IPS DF 19.7 (cell line): Measurements from ENCODE around the gene PRELID1.

Source experiments
- DNase-seq: peaks from one replicate; pipeline ENCODE4 v3.0.0-alpha.2; 2013; ENCODE audit warnings: low read depth, low spot score

PRELID1 gene

DNA sequence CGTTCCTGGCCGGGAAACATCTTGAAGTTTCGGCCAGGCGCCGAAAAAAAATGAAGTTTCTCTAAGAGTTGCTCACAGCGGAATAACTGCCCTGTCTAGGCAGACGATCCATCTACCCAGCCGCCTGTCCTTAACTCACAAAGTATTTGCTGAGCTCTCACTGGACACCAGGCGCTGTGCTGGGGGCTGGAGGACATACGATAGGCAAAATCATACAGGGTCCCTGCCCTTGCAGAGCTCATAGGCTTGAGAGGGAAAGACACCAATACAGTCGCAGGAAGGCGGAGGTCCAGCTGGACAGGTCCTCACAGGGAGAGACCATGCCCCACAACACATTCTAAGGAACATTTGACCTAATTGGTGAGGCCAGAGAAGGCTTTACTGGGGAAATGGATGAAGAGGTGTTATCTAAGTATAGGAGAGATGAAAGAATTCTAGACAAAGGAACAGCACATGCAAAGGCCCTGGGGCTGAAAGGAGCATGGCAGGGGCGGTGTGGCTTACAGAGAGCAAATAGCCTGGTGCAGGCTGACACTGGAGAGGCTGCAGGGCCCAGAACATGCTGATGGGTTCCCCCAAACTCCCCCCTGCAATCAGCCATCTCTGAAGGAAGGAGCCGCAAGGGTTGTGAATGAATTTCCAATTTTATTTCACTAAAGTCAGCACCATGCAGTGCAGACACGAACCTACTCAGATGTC, 10.1 kb downstream of the PRELID1 start:
- no peak for DNase-seq

DNA sequence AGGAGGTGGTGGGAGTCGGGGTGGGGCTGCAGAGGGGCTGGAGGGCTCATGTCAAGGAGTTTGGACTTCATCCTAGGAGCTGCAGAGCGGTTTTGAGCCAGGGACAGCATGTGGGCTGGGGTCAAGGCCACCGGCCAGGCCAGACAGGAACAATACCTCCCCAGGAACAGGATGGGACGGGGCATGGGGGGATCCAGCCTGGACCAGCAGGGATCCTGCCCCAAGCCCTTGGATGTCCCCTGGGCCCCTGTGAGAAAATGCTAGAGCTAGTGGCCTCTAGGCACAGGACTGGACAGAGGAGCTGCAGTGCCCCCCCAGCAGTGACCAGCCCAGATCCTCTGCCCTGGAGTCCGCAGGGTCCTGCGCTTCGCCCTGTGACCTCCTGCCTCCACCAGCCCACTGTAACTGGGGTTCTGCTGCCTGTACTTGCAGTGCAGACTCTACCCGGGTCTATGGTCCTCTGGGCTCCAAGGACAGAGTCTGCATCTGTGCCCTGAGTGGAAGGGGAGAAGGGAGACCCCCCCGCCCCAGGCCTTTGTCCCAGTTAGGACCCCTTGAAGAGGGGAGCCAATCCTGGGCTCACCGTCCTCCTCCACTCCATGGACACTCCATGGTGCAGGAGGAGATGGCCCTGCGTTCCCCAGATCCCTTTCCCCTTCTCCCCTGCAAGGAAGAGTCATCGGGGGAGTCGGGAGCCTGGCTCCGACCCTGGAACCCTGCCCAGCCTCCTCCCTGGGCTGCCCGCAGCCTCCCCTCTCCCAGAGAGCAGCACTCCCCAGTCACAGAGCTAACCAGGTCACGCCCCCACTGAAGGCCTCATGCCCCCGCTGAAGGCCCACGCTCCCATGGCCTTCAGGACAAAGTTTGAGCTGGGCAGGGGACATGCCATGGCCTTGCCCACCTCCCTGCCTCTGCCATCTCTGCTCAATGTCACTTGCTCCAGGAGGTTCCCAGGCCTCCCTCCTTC, 11.1 kb downstream of the PRELID1 start:
- no peak for DNase-seq

DNA sequence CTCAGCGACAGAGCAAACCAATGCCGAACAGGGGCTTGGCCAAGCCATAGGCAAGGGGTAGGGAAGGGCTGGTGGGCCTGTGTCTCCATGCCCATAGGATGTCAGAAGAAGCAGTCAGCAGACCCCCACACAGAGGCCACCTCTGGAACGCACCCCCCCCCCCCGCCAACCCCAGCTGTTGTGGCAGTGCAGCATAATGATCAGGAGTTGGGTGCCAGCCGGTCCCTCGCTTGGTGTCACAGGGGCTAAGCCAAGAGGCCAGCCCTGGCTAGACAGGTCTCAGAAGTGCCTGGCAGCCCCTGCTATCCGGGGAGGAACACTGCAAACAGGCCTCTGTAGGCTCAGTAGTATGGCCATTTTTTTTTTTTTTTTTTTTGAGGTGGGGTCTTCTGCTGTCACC, 11.8 kb downstream of the PRELID1 start:
- no peak for DNase-seq

DNA sequence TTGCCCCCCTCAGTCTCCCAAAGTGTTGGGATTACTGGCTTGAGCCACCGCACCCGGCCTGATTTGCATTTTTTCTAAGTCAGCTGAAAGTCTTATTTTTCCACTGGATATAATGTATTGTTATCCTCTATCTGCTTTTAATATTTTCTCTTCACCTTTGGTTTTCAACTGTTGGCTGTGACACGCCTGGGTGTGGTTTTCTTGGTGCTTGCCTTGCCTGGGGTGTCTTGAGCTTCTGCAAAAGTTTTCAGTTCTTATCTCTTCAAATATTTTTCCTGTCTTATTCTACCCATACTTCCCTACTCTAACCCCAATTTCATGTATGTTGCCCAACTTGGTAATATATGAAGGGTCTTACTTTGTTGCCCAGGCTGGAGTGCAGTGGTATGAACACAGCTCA, 12.4 kb downstream of the PRELID1 start:
- DNase-seq = no peak

DNA sequence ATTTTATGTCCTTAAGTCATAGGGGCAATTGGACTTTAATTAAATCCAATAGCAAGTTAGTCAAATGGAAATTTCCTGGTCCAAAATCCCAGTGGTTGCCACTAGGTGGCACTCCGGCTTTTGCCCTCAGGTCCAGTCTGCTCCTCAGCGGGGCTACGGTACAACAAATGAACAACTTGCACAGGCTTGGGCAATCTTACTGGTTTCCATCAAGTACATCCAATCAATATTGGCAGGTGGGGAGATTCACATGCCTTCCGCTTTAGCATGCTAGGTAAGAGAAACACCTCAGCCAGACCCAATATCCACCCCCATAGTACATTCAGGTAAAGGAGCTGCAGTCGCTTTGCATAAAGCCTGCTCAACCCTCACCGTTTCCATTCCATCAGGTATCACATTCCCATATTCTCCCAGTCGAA, 14.4 kb downstream of the PRELID1 start:
- DNase-seq = no peak

DNA sequence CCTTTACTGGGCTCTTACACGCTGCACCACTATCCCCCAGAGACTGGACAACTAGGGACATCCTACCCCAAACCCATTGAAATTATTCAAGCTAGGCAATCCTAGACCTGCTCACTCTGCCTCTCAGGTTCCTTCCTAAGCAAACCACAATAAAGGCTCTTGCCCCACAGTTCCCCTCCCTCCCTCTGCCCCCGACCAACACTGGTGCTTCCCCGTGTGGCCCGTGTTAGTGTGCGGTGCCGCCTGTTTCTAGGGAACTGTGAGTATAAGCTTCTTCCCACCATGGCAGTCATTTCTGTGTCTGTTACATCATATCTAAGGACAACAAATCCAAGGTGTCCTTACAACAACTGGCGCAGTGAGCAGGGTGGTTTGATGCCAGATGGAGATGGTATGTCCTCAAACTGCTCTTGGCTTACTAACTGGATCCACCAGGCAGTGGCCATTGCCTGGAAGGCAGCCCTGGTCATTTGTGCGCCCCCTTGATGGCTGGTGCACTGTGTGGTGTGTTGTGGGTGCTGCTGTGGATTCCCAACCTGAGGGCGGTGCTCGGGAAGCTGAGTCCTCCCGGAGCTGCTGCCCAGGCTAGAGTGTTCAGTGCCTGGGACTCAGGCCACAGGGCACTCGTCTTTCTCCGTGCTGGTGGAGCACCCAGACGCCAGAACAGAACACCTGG, 16.5 kb downstream of the PRELID1 start:
- no peak for DNase-seq

DNA sequence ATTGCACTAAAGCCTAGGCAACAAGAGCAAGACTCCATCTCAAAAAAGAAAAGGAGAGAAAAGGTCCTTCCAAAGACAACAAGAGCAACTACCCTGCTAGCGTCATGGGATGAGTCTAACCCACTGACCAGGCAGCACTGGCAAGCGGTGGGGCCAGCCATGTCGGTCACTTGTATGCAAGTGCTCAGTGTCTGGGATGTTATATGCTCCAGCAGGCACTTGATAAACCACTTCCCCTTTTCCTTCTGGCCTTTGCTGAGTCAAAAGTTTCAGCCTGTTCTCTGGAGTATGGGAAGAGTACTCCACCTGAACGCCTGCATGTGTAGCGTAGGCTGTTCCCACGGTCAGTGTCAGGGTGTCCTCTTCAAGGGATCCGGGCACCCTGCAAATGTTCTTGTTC, 17.3 kb downstream of the PRELID1 start:
- no peak for DNase-seq

DNA sequence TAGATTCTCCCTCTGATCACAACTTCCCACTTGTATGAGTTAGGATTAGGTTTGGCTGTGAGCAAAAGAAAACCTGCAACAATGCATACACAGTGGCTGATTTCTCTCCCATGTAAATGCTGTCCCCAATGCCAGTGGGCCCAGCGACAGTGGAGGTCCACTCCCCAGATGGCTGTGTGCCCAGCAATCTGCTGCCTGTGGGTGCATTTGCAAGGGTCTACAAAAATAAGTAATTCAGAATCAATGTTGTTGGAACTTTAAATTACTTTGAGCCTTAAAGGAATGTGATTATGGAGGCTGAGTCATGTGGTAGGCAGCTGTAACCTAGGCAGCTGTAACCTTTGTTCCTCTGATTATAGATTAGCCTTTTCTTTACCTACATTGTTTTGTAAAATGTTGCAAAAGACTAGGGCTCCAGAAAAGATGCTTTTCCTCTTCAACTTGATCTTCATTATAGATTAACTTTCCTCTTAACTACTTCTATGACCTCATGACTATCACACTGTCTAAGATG, 22.3 kb downstream of the PRELID1 start:
- DNase-seq = no peak

DNA sequence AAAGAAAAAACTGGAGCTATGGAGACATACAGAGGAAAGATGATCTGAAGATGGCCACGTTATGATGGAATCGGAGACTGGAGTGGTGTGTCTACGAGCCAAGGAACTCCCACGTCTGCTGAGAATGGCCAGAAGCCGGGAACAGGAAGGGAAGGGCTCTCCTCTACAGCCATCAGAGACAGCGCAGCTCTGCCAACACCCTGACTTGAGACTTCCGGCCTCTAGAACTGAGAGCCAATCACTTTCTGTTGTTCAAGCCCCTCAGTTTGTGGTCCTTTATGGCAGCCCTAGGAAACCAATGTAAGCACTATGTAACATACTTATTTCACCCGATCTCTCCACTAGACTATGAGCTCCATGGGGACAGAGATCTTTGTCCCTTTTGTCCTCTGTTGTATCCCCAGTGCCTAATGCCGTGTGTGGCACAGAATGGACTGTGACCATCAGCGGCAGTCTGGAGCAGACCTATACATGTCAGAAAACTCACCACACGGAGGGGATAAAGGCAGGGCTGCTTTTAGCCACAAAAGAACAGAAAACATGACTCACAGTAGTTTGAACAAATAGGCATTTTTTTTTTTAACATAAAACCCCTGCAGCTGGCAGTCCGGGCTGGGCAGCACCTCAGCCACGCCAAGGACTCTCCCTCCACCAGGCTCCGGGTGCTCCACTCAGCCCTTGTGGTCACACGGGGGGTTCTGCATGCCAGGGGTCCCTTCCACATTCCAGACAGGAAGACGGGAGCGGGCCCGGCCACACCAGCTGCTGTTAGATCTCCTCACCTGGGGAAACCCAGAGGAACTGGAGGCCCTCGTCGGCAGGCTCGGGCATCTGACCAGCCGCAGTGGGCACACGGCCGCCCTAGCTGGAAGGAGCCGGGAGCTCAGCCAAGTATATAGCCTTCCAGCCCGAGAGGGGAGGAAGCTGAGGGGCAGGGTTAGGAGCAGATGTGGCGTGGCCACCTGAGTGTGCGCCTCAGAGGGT, 24.2 kb downstream of the PRELID1 start:
- no peak for DNase-seq

DNA sequence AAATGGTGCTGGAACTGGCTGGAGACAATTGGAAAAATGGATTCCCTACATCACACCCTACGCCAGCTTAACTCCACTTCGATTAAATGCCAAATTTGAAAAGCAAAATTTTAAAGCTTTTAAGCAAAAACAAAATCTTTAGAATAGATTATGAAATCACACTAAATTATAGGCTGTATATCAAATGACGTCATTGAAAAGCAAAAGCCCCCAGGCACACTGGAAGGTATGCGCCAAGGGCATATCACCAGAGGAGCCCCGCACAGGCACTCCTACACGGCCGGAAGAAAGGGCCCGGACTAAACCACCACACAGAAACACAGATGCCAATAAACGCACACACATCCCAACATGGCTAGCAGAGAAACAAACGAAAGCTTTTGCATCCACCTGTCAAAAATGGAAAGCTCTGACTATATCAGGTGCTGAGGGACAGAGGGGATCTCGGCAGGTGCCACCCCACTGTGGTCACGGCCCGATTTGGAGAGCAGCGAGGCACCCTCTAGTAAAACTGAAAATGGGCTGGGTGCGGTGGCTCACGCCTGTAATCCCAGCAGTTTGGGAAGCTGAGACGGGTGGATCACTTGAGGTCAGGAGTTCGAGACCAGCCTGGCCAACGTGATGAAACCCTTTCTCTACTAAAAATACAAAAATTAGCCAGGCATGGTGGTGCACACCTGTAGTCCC, 25.1 kb downstream of the PRELID1 start:
- no peak for DNase-seq

DNA sequence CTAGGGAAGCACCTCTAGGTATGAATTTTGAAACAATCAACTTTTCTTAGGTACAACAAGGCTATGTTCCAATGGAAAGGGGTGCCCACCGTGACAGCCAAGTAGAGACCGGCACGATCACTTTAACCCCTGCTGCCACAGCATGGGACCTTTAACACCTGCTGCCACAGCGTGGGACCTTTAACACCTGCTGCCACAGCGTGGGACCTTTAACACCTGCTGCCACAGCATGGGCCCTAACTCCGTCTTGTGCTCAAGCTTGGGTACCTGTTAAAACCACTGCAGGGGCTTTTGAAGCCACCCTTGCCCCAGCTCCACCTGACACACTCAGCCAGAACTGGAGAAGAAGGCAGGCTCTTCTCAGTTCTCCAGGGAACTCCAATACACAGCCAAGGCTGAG, 26.3 kb downstream of the PRELID1 start:
- no peak for DNase-seq

DNA sequence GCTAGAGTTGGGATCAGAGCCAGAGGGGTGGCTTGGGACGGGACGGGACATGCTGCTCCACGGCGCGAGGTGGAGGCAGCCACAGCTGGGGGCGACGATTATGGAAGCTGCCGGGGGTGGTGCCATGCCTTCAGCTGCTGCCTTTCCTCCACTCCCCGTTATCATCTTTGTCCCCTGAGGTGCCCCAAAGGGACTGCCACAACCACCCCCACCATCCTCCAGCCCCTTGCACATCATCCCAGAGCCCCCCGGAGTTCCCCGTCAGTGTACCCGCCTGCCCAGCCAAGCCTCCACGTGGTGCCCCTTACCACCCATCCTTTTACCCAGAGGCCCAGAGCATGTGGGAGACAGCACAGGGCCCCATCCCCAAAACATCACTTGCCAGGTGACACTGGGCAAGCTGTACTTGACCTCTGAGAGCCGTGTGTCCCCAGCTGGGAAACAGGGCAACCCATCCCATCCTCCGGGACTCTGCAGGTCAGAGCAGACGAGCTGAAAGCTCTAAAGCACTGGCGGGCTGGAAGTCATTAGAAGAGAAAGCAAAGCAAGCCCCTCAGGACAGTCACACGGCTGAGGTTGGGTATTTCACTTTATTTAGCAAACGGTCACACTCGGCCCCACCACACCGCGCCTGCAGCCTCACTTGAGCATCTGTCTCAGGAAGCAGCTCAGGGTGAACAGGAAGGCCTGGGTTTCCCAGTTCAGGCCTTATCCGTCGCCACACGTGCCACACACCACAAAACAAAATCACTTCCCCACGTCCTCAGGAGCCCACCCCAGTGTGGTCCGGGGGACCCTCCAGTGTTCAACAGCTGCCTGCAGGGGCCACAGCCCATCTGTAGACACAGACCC, 27.6 kb downstream of the PRELID1 start:
- no peak for DNase-seq

DNA sequence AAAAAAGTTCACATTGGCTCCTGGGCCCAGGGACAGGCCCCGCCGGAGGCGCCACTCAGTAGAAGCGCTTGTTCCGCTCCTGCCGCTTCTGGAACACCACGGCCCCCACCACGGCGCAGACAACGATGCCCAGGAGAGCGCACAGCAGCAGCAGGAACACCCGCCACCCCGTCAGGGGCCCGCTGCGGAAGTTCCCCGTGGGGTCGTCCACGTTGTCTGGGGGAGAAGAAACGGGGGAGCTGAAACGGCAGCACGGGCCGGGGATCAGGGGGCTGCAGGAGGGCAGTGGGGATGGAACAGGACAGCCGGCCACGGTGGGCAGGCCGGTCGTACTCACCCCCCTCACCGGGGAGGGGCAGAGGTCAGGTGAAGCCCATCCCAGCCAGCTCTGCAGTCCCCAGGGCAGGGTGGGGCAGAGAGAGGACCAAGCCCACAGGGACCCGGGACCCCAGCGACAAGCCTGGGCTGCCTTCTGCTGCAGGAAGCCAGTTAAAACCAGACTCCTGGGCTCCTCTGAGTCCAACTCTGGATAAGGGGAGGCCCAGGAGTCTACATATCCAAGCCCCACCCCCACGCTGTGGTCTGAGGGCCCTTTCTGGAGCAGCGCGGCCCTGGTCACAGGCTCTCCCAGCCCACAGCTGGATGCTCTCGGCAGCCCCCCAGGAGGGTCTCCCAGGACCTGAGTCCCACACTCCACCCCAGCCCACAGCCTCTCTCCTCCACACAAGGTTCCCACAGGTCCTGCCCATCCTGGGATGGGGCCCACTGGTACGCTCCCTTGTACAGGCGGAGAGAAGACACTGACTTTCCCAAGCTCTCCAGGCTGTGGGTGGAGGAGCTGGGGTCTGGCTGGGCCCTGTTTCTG, 28.7 kb downstream of the PRELID1 start:
- no peak for DNase-seq

DNA sequence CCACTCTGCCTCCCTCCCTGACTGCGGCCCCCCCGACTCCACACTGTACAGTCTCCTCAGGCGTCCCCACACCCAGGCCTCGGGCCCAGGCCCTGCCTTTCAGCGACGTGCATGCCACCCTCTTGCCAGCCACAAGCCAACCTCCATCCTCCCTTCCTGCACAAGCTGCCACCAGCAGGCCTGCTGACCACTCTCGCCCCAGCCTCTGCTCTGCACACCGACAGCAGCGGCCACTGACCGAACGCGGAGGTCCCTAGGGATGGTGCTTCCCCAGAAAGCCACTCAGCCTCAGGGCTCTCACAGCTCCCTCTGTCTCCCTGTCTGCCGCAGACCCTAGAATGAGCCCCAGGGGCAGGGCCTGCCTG, 29.3 kb downstream of the PRELID1 start:
- DNase-seq = no peak

DNA sequence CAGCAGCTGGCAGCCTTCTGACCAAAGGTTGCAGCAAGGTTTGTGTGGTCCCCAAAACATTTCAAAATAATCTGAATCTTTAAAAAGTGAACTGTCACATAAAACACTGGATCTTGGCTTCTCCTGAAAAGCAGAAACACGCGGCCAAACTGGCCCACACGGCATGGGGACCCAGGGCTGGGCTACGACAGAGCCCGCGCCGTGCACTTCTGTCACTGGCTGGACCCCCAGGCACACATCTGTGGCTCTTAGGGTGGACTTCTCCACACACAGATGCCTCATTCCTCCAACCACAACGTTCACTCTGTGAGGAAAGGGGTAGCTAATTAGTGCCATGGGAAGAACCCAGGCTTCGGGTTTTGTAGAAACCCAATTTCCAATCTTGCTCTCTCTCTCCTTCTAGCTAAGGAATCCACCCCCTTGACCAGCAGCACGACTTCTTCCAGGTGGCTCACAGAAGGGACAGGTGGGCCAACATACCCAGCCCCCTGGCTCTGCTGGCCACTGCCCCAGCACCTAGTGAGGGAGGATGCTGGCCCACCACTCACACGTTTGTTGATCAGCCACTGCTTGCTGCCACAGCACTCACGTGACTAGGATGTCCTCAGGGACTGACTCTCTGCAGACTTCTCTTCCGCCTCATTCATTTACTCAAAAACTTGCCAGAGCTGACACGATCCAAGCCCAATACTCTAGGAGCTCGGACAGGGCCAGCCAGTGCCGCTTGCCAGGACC, 30.0 kb downstream of the PRELID1 start:
- DNase-seq = no peak

DNA sequence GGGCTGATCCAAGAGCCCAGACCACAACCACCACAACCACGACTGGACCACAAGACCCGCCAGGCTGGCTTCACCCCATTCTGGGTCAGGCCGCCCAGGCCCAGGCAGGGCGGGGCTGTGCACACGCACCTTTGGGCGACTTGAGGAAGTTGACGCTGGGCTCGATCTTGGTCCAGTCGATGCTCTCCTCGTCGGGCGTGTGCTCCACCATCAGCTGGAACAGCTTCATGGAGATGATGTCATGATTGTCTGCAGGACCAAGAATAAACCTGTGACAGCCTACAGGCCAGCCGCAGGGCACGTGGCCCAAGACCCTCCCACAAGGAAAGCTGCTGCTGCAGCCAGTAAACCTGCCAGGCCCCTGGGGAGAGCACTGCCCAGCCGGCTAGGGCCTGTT, 30.6 kb downstream of the PRELID1 start:
- DNase-seq = no peak

DNA sequence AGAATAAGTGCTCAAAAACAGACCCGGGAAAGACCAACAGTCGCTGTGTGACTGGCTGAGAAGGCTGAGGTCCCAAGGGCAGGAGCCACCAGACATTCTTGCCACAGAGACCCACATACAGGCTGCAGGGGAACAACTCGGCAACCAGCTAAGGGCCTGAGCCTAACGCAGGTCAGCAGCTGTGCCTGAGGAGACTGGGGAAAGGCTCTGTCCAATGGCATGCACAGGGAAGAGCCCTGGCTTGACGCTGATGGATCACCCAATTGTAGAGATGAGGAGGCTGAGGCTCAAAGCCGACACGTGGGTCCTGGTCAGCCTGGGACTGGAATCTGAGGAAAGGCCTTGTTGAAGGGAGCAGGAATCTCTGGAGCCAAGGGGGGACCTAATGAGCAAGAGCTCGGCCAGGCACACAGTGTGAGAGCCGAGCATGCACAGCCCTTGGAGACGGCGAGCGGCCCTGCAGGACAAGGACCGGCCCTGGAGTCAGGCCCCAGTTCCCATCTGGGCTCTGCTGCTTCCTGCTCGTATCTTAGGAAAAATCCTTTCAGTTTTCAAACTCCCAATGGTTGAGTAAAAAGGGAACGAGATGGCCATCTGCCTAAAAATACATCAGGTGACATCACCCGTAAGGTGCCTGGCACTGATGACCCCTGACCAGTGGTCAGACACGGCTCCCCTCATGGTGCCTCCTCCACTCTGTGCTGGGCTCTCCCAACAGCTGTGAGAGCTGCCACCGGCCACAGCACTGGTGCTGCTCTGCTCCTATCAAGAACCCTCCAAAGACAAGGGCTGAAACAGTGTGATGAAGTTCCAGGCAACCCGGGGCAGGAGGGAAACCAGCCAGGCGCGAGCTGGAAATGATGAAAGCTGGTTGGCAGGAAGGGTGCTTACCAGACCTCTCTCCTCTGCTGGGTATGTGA, 31.4 kb downstream of the PRELID1 start:
- DNase-seq = no peak
